ENCODE measurements around the gene BST1. TPM values are rescaled to one million over a fixed set of nuclear protein-coding genes. Genes with fewer than 3 reads are reported as not detected.

Gene BST1
- total and polyA plus RNA-seq, 10 of the 15 experiments (the other 5 are each of a cell fraction or from before 2014, with no cell fraction given): 0.04 to 0.42 (median 0.11) TPM; not detected in 1

DNA sequence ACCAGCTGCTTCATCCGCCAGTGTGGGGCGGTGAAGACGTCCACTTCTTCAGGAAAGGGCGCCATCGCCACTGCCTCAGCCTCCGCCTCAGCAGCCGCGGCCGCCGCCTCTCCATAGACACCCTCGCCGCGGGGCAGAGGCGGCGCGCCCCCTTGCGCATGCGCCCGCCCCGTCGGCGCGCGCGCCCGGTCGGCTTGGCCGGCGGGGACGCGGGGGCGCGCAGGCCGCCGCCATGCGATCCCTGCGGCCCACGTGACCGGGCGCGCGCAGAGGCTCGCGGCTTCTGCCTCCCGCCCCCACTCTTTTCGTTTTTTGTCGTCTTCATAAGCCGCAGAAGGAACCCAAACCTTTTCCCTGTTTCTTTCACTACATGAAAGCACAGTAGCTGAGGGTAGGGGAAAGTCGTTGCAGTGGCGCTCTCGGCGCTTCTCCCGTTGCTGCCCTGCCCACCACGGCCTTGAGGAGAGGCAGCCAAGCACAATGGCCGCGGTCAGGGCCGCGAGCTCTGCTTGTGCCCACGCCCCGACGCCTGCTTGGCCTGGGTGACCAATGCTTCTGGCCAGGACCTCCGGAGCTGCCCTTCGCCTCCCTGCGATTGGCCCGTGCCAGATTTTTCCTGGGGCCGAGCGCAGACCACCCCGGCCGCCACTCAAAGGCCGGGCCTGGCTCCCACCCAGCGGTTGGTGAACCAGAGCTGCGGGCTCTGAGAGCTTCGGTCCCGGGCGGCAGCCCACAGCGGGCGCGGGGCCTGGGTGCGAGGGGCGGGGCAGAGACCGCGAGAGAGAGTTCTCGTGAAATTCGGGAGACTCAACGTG lies 47.4 kb upstream of the BST1 start, which contains the start of gene FBXL5:
Gene FBXL5, minus strand, starts transcription at position 135 of the 815 bp plus-strand sequence. Its CDS starts 70 bp downstream, at position 65.
- BruUV-seq (replicated peaks): TSS peak; percentile 92
- no peaks in the 10 kb centered on the region for H4K20me1 ChIP-seq (ENCODE audit: control insufficient read depth, insufficient read depth)
- peak within 1 kb of the TSS; percentile 95 for H3K4me2 ChIP-seq (ENCODE audit: control insufficient read depth, insufficient read depth)
- POLR2A ChIA-PET: interaction anchor here (0.9 to 2.6 kb wide), 5 partner anchors 12 to 27 kb away, joined by 3 to 15 read pairs (median 4); no protein-coding TSS in a partner anchor
- peak within 1 kb of the TSS; percentile 89 for H3K9ac ChIP-seq (ENCODE audit: control insufficient read depth, insufficient read depth, low read length)
- CTCF ChIA-PET: interaction anchor here (0.9 to 1.5 kb wide), 2 partner anchors 9 to 71 kb away, joined by 3 to 4 read pairs; no protein-coding TSS in a partner anchor
- RAD21 ChIA-PET (ENCODE audit: unreplicated experiment): interaction anchor here (3.3 kb wide), 1 partner anchor 20 kb away, joined by 13 read pairs; no protein-coding TSS in a partner anchor
- H3K36me3 ChIP-seq (ENCODE audit: control insufficient read depth in 2 of 2, insufficient read depth in 2 of 2, low read length in 1 of 2): no peaks in the 10 kb centered on the region
- FAIRE-seq (no peak), DNase-seq (ENCODE audit: low read depth, low spot score) (peak; percentile 36), ATAC-seq (peak; percentile 64)
- intact Hi-C loops (cut with micrococcal nuclease; ENCODE audit: unreplicated experiment): loop anchor here (1.0 to 10.0 kb wide), 3 partner anchors 26 to 1491 kb away; partner anchors contain the start of genes CD38 and FAM200B
- peak within 1 kb of the TSS; percentile 97 for H2AFZ ChIP-seq (ENCODE audit: control insufficient read depth, low read depth, low read length)
- no peaks in the 10 kb centered on the region for H3K27me3 ChIP-seq (replicated peaks in 1 of 2; ENCODE audit: control insufficient read depth in 2 of 2, insufficient read depth in 2 of 2, low read length in 1 of 2)
- H3K4me3 ChIP-seq: peak within 1 kb of the TSS; percentile 84
- peak within 1 kb of the TSS; percentile 95 for H3K27ac ChIP-seq (ENCODE audit: control insufficient read depth, insufficient read depth)
- no peaks in the 10 kb centered on the region for H3K9me3 ChIP-seq (replicated peaks; ENCODE audit: control insufficient read depth, insufficient read depth, low read length)
- WGBS (ENCODE audit: insufficient coverage, insufficient replicate concordance, low lambda C conversion rate, missing lambda C conversion rate): 13% methylated on average over 82 of the region's 85 CpGs
- H3K79me2 ChIP-seq (ENCODE audit: control insufficient read depth, insufficient read depth, low read length): peaks cover 45% of the 10 kb centered on the region
- peaks cover 15% of the 10 kb centered on the region for H3K4me1 ChIP-seq (ENCODE audit: control insufficient read depth, insufficient read depth, low read length)
- SMC1A ChIA-PET (ENCODE audit: uncharacterized antibody, unreplicated experiment): interaction anchor here (0.8 to 0.9 kb wide), 3 partner anchors 11 to 25 kb away, joined by 3 to 4 read pairs (median 3); no protein-coding TSS in a partner anchor
- in situ Hi-C loops (cut with MboI): loop anchor here (10.0 kb wide), 1 partner anchor 651 kb away; the partner anchor contains the start of gene CPEB2
- no peak for TF ChIP-seq REST (IDR thresholded peaks at IDR 0.05; ENCODE audit: low read depth, low read length)
- TF ChIP-seq NBN (IDR thresholded peaks at IDR 0.05): peak; percentile 84; the same call in 1 of the 2 replicates
- TF ChIP-seq HDAC6 (IDR thresholded peaks at IDR 0.05; ENCODE audit: unreplicated experiment): peak; percentile 52
- TF ChIP-seq, protein P1, sequence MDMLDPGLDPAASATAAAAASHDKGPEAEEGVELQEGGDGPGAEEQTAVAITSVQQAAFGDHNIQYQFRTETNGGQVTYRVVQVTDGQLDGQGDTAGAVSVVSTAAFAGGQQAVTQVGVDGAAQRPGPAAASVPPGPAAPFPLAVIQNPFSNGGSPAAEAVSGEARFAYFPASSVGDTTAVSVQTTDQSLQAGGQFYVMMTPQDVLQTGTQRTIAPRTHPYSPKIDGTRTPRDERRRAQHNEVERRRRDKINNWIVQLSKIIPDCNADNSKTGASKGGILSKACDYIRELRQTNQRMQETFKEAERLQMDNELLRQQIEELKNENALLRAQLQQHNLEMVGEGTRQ (IDR thresholded peaks at IDR 0.05; ENCODE audit: borderline replicate concordance, low read depth, low read length): peak; percentile 77
- 0 out of 2 replicates have a peak, but pooled peaks have one; percentile 46 for TF ChIP-seq POLR2AphosphoS2 (IDR thresholded peaks at IDR 0.05; ENCODE audit: low read depth, low read length)
- TF ChIP-seq BCL11A (IDR thresholded peaks at IDR 0.05; ENCODE audit: low read depth, low read length): no peak
- TF ChIP-seq, protein P2, sequence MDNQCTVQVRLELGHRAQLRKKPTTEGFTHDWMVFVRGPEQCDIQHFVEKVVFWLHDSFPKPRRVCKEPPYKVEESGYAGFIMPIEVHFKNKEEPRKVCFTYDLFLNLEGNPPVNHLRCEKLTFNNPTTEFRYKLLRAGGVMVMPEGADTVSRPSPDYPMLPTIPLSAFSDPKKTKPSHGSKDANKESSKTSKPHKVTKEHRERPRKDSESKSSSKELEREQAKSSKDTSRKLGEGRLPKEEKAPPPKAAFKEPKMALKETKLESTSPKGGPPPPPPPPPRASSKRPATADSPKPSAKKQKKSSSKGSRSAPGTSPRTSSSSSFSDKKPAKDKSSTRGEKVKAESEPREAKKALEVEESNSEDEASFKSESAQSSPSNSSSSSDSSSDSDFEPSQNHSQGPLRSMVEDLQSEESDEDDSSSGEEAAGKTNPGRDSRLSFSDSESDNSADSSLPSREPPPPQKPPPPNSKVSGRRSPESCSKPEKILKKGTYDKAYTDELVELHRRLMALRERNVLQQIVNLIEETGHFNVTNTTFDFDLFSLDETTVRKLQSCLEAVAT (IDR thresholded peaks at IDR 0.05): peak; percentile 80; the same call in 1 of the 2 replicates
- TF ChIP-seq, protein P3, sequence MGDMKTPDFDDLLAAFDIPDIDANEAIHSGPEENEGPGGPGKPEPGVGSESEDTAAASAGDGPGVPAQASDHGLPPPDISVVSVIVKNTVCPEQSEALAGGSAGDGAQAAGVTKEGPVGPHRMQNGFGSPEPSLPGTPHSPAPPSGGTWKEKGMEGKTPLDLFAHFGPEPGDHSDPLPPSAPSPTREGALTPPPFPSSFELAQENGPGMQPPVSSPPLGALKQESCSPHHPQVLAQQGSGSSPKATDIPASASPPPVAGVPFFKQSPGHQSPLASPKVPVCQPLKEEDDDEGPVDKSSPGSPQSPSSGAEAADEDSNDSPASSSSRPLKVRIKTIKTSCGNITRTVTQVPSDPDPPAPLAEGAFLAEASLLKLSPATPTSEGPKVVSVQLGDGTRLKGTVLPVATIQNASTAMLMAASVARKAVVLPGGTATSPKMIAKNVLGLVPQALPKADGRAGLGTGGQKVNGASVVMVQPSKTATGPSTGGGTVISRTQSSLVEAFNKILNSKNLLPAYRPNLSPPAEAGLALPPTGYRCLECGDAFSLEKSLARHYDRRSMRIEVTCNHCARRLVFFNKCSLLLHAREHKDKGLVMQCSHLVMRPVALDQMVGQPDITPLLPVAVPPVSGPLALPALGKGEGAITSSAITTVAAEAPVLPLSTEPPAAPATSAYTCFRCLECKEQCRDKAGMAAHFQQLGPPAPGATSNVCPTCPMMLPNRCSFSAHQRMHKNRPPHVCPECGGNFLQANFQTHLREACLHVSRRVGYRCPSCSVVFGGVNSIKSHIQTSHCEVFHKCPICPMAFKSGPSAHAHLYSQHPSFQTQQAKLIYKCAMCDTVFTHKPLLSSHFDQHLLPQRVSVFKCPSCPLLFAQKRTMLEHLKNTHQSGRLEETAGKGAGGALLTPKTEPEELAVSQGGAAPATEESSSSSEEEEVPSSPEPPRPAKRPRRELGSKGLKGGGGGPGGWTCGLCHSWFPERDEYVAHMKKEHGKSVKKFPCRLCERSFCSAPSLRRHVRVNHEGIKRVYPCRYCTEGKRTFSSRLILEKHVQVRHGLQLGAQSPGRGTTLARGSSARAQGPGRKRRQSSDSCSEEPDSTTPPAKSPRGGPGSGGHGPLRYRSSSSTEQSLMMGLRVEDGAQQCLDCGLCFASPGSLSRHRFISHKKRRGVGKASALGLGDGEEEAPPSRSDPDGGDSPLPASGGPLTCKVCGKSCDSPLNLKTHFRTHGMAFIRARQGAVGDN (IDR thresholded peaks at IDR 0.05): peak; percentile 81
- no peak for TF ChIP-seq NR2C1 (IDR thresholded peaks at IDR 0.05)
- TF ChIP-seq FOXM1 (IDR thresholded peaks at IDR 0.05; ENCODE audit: low read depth, low read length): no peak
- TF ChIP-seq TARDBP (IDR thresholded peaks at IDR 0.05; ENCODE audit: borderline replicate concordance): no peak
- no peak for TF ChIP-seq RCOR1 (conservative IDR thresholded peaks at IDR 0.05; ENCODE audit: low read depth, low read length)
